KMS-11 (cell line): ENCODE measurements around the gene HSPA1B.
"Not testable (repeated sequence)": the region's sequence is repeated elsewhere in the genome, so short reads cannot be mapped to it uniquely, and the experiment has no call there.

Experiments used
- H2AFZ ChIP-seq: fragments of 200-600 bp; sonication (generic); 2 replicates; pipeline ENCODE4 v1.6.1; 2016; ENCODE audit warnings: antibody characterized with exemption, mixed run types, low read depth
- H3K27ac ChIP-seq: fragments of 200-600 bp; sonication (generic); 2 replicates; pipeline ENCODE4 v1.6.1; 2016; ENCODE audit warnings: mild to moderate bottlenecking, mixed run types
- H3K27me3 ChIP-seq: fragments of 200-600 bp; sonication (generic); 2 replicates; pipeline ENCODE4 v1.6.1; 2017; ENCODE audit warnings: mild to moderate bottlenecking, low read depth, mixed run types, moderate library complexity; ENCODE audit not compliant: insufficient read depth
- H3K36me3 ChIP-seq: fragments of 200-600 bp; sonication (generic); 2 replicates; pipeline ENCODE4 v1.6.1; 2017; ENCODE audit warnings: mild to moderate bottlenecking, mixed run types; ENCODE audit not compliant: insufficient read depth
- H3K4me1 ChIP-seq: fragments of 200-600 bp; sonication (generic); 2 replicates; pipeline ENCODE4 v1.6.1; 2016; ENCODE audit warnings: mild to moderate bottlenecking, low read depth, mixed run types; ENCODE audit not compliant: poor library complexity, severe bottlenecking
- H3K4me2 ChIP-seq: fragments of 200-600 bp; sonication (generic); 2 replicates; pipeline ENCODE4 v1.7.0; 2016; ENCODE audit warnings: mild to moderate bottlenecking, mixed run types
- H3K4me3 ChIP-seq: fragments of 200-600 bp; sonication (generic); IDR thresholded peaks from 2 replicates; pipeline ENCODE4 v1.6.1; 2017; ENCODE audit warnings: low read depth, low read length, mixed read lengths; ENCODE audit not compliant: insufficient read depth
- H3K79me2 ChIP-seq: fragments of 200-600 bp; sonication (generic); 2 replicates; pipeline ENCODE4 v1.6.1; 2016; ENCODE audit warnings: low read depth, mixed run types; ENCODE audit not compliant: insufficient read depth
- H3K9ac ChIP-seq: fragments of 200-600 bp; sonication (generic); 2 replicates; pipeline ENCODE4 v1.6.1; 2016; ENCODE audit warnings: mild to moderate bottlenecking, mixed run types
- H4K20me1 ChIP-seq: fragments of 200-600 bp; sonication (generic); 2 replicates; pipeline ENCODE4 v1.6.1; 2016; ENCODE audit warnings: mild to moderate bottlenecking, mixed run types; ENCODE audit not compliant: insufficient read depth
- CTCF ChIP-seq: fragments of 200-600 bp; sonication (generic); conservative IDR thresholded peaks from 2 replicates; pipeline ENCODE4 v1.6.1; 2017; ENCODE audit warnings: low read depth, mild to moderate bottlenecking, antibody characterized with exemption, low read length, moderate library complexity, mixed read lengths

HSPA1B gene

GRCh38 chr6:31850765-31851484 lies 23.4 kb downstream of the HSPA1B start:
- H3K4me1 ChIP-seq, result no peaks in the 10 kb centered on the region
- no peak overlapping the region for H3K4me2 ChIP-seq
- no peak overlapping the region for H3K27ac ChIP-seq
- H3K9ac ChIP-seq, result no peak overlapping the region
- H4K20me1 ChIP-seq, result no peaks in the 10 kb centered on the region
- no peaks in the 10 kb centered on the region for H3K79me2 ChIP-seq
- no peak overlapping the region for H3K4me3 ChIP-seq
- TF ChIP-seq CTCF, result no peak
- no peak overlapping the region for H2AFZ ChIP-seq
- H3K36me3 ChIP-seq, result no peaks in the 10 kb centered on the region
- H3K27me3 ChIP-seq, result no peaks in the 10 kb centered on the region

- Histone ChIP-seq H2AFZ (no peak overlapping the region), H3K27me3 (no peaks in the 10 kb centered on the region), H3K36me3 (no peaks in the 10 kb centered on the region), H3K9ac (no peak overlapping the region), H4K20me1 (no peaks in the 10 kb centered on the region), H3K27ac (no peak overlapping the region), H3K4me1 (no peaks in the 10 kb centered on the region), H3K4me2 (no peak overlapping the region), H3K79me2 (no peaks in the 10 kb centered on the region), H3K4me3 (no peak overlapping the region)
- no peak for TF ChIP-seq CTCF
Observed at GRCh38 chr6:31851485-31851832, 23.9 kb downstream of the HSPA1B start.

- H3K27me3 ChIP-seq, H3K4me1 ChIP-seq, H3K27ac ChIP-seq, H3K4me3 ChIP-seq, H3K79me2 ChIP-seq, H3K4me2 ChIP-seq, H4K20me1 ChIP-seq, H3K36me3 ChIP-seq, H2AFZ ChIP-seq, H3K9ac ChIP-seq: not testable (repeated sequence)
Observed at GRCh38 chr6:31851980-31852718, 24.6 kb downstream of the HSPA1B start.

GRCh38 chr6:31857774-31858173 lies 30.2 kb downstream of the HSPA1B start:
- not testable (repeated sequence) for H3K4me3 ChIP-seq, H3K4me2 ChIP-seq, H3K79me2 ChIP-seq, H4K20me1 ChIP-seq, H3K27ac ChIP-seq, H3K4me1 ChIP-seq, H3K27me3 ChIP-seq, H3K9ac ChIP-seq, H3K36me3 ChIP-seq, H2AFZ ChIP-seq

GRCh38 chr6:31858707-31859106 lies 31.2 kb downstream of the HSPA1B start:
- H3K36me3 ChIP-seq, result no peaks in the 10 kb centered on the region
- H4K20me1 ChIP-seq, result no peaks in the 10 kb centered on the region
- H3K9ac ChIP-seq, result no peak overlapping the region
- H3K4me2 ChIP-seq, result no peak overlapping the region
- peaks cover 10% of the 10 kb centered on the region for H3K4me1 ChIP-seq
- no peak overlapping the region for H2AFZ ChIP-seq
- no peak overlapping the region for H3K27ac ChIP-seq
- H3K79me2 ChIP-seq, result no peaks in the 10 kb centered on the region
- no peak overlapping the region for H3K4me3 ChIP-seq
- no peaks in the 10 kb centered on the region for H3K27me3 ChIP-seq
- no peak for TF ChIP-seq CTCF
